HEK293T (cell line): Measurements from ENCODE around the gene SOX13.

ENCODE experiments used
- CTCF ChIA-PET: fragments of 350-600 bp; formaldehyde crosslinking; extraction: SDS; loops from one replicate; lab custom pipeline; 2021; ENCODE audit warnings: antibody characterized with exemption, inconsistent platforms; lab: Yijun Ruan, JAX
- POLR2A ChIA-PET: fragments of 350-600 bp; formaldehyde crosslinking; extraction: SDS; loops from one replicate; lab custom pipeline; 2020; ENCODE audit warnings: antibody characterized with exemption, inconsistent platforms; lab: Yijun Ruan, JAX
- DNase-seq: peaks from one replicate; pipeline ENCODE4 v3.0.0; 2012; ENCODE audit warnings: mixed read lengths; ENCODE audit errors: extremely low spot score
- ARNT ChIP-seq: fragments of 450-650 bp; IDR thresholded peaks from 2 replicates; pipeline ENCODE4 v1.6.1; 2017; ENCODE audit warnings: mild to moderate bottlenecking
- BHLHE40 ChIP-seq: fragments of 450-650 bp; IDR thresholded peaks from 2 replicates; pipeline ENCODE4 v1.6.1; 2016; ENCODE audit warnings: mild to moderate bottlenecking, moderate library complexity, borderline replicate concordance
- CTBP1 ChIP-seq: fragments of 450-650 bp; IDR thresholded peaks from 2 replicates; pipeline ENCODE4 v1.6.1; 2016; ENCODE audit warnings: borderline replicate concordance
- ELF4 ChIP-seq: fragments of 450-650 bp; IDR thresholded peaks from 2 replicates; pipeline ENCODE4 v1.6.1; 2017; ENCODE audit warnings: antibody characterized with exemption
- FOXA1 ChIP-seq: fragments of 450-650 bp; IDR thresholded peaks from 2 replicates; pipeline ENCODE4 v1.6.1; 2016; ENCODE audit warnings: mild to moderate bottlenecking
- FOXK2 ChIP-seq: fragments of 450-650 bp; IDR thresholded peaks from 2 replicates; pipeline ENCODE4 v1.6.1; 2016; ENCODE audit warnings: mild to moderate bottlenecking
- FOXM1 ChIP-seq: fragments of 450-650 bp; IDR thresholded peaks from 2 replicates; pipeline ENCODE4 v1.6.1; 2017; ENCODE audit warnings: mild to moderate bottlenecking, borderline replicate concordance
- HDGF ChIP-seq: fragments of 450-650 bp; IDR thresholded peaks from 2 replicates; pipeline ENCODE4 v1.6.1; 2017; ENCODE audit warnings: antibody characterized with exemption, borderline replicate concordance
- L3MBTL2 ChIP-seq: fragments of 450-650 bp; conservative IDR thresholded peaks from 2 replicates; pipeline ENCODE4 v1.6.1; 2016; ENCODE audit warnings: mild to moderate bottlenecking
- LEF1 ChIP-seq: fragments of 450-650 bp; IDR thresholded peaks from 2 replicates; pipeline ENCODE4 v1.6.1; 2017; ENCODE audit warnings: mild to moderate bottlenecking, borderline replicate concordance
- NFRKB ChIP-seq: fragments of 450-650 bp; IDR thresholded peaks from 2 replicates; pipeline ENCODE4 v1.6.1; 2016; ENCODE audit warnings: mild to moderate bottlenecking, moderate library complexity
- PKNOX1 ChIP-seq: fragments of 450-650 bp; IDR thresholded peaks from 2 replicates; pipeline ENCODE4 v1.6.1; 2016
- SP1 ChIP-seq: fragments of 450-650 bp; IDR thresholded peaks from 2 replicates; pipeline ENCODE4 v1.6.1; 2017
- SUZ12 ChIP-seq: fragments of 450-650 bp; IDR thresholded peaks from 2 replicates; pipeline ENCODE4 v1.6.1; 2016; ENCODE audit warnings: mild to moderate bottlenecking
- TARDBP ChIP-seq: fragments of 450-650 bp; IDR thresholded peaks from 2 replicates; pipeline ENCODE4 v1.6.1; 2016
- ZNF384 ChIP-seq: fragments of 450-650 bp; IDR thresholded peaks from 2 replicates; pipeline ENCODE4 v1.6.1; 2016

Gene SOX13

GRCh38 chr1:204032642-204033235 is 40.2 kb upstream of the SOX13 start:
- CTCF ChIA-PET, result interaction anchor here (1.1 to 1.2 kb wide), 2 partner anchors 18 to 41 kb away, joined by 5 read pairs; no protein-coding TSS in a partner anchor
- TF ChIP-seq L3MBTL2 (no peak), ARNT (no peak)
- no peak for DNase-seq
- POLR2A ChIA-PET, result no interaction called here

GRCh38 chr1:204033306-204033705 is 39.6 kb upstream of the SOX13 start:
- ChIA-PET POLR2A (no interaction called here), CTCF (interaction anchor here (1.1 to 1.2 kb wide), 2 partner anchors 19 to 40 kb away, joined by 5 read pairs; no protein-coding TSS in a partner anchor)
- DNase-seq, result no peak
- TF ChIP-seq ELF4 (no peak), ARNT (no peak), PKNOX1 (no peak), BHLHE40 (no peak), HDGF (no peak), LEF1 (no peak), SUZ12 (no peak), NFRKB (no peak), SP1 (no peak), FOXM1 (no peak), L3MBTL2 (no peak), FOXK2 (no peak), ZNF384 (no peak), TARDBP (no peak), CTBP1 (no peak), FOXA1 (no peak)

GRCh38 chr1:204036882-204037655 is 35.8 kb upstream of the SOX13 start:
- ChIA-PET CTCF (no interaction called here), POLR2A (no interaction called here)
- DNase-seq, result no peak
- no peak for TF ChIP-seq NFRKB
- no peak for TF ChIP-seq CTBP1
- no peak for TF ChIP-seq FOXA1
- no peak for TF ChIP-seq ELF4
- TF ChIP-seq L3MBTL2, result no peak
- no peak for TF ChIP-seq FOXK2
- no peak for TF ChIP-seq HDGF
- TF ChIP-seq PKNOX1, result no peak
- TF ChIP-seq FOXM1, result no peak
- TF ChIP-seq ARNT, result no peak
- TF ChIP-seq TARDBP, result no peak
- no peak for TF ChIP-seq SP1
- TF ChIP-seq SUZ12, result no peak
- TF ChIP-seq BHLHE40, result no peak
- no peak for TF ChIP-seq ZNF384
- no peak for TF ChIP-seq LEF1

GRCh38 chr1:204041232-204041767 is 31.6 kb upstream of the SOX13 start:
- CTCF ChIA-PET, result no interaction called here
- no peak for TF ChIP-seq PKNOX1
- no peak for TF ChIP-seq TARDBP
- TF ChIP-seq L3MBTL2, result no peak

GRCh38 chr1:204041803-204042505 is 31.0 kb upstream of the SOX13 start:
- no peak for DNase-seq
- TF ChIP-seq SP1 (no peak), ARNT (no peak), FOXM1 (no peak), PKNOX1 (no peak), ZNF384 (no peak), FOXA1 (no peak), CTBP1 (no peak)
- POLR2A ChIA-PET, result interaction anchor here (0.5 kb wide), 1 partner anchor 161 kb away, joined by 4 read pairs; no protein-coding TSS in a partner anchor
- CTCF ChIA-PET, result no interaction called here

More at GRCh38 chr1:204041232-204041767, 31.6 kb upstream of the SOX13 start:
- no peak for DNase-seq
- POLR2A ChIA-PET, result interaction anchor here (0.5 kb wide), 1 partner anchor 161 kb away, joined by 4 read pairs; no protein-coding TSS in a partner anchor
